Endothelial cell of umbilical vein (primary cell): ENCODE results near the gene RIMS4.

Experiments used
- EZH2 ChIP-seq: IDR thresholded peaks from 2 replicates; pipeline ENCODE4 v1.6.1; 2012; ENCODE audit warnings: borderline replicate concordance, low read depth, mild to moderate bottlenecking, moderate library complexity, low read length, inconsistent platforms; ENCODE audit not compliant: severe bottlenecking
- POLR2AphosphoS5 ChIP-seq: IDR thresholded peaks from 2 replicates; pipeline ENCODE4 v1.6.1; 2012; ENCODE audit warnings: low read depth, mild to moderate bottlenecking, control low read depth, low read length, moderate library complexity; ENCODE audit not compliant: insufficient read depth
- TF ChIP-seq, protein P1 (sequence below), 2 donors: IDR thresholded peaks; 1 replicate in 1 of 2; 2 replicates in 1 of 2; pipeline ENCODE4 v1.5.1; 2011; ENCODE audit warnings: low read length in 2 of 2, mild to moderate bottlenecking in 2 of 2, moderate library complexity in 2 of 2, control low read depth in 1 of 2, inconsistent platforms in 1 of 2, low read depth in 1 of 2; ENCODE audit not compliant: insufficient read depth in 1 of 2; ENCODE audit errors: extremely low read depth in 1 of 2

DNA sequence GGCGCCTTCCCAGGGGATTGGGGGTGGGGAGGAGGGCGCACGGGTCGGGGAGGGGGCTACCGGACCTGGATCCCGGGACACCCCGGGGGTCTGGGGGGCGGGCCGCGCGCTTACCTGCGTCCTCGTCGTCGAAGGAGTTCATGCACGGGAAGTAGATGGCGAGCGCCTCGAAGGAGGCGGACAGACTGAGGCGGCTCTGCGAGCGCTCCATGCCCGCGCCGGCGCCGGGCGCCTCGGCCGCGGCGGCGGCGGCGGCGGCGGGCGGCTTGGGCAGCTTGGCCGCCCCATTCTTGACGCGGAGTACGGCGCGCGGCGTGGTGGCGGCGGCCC is 320 bp downstream of the RIMS4 start:
- TF ChIP-seq, protein P1, sequence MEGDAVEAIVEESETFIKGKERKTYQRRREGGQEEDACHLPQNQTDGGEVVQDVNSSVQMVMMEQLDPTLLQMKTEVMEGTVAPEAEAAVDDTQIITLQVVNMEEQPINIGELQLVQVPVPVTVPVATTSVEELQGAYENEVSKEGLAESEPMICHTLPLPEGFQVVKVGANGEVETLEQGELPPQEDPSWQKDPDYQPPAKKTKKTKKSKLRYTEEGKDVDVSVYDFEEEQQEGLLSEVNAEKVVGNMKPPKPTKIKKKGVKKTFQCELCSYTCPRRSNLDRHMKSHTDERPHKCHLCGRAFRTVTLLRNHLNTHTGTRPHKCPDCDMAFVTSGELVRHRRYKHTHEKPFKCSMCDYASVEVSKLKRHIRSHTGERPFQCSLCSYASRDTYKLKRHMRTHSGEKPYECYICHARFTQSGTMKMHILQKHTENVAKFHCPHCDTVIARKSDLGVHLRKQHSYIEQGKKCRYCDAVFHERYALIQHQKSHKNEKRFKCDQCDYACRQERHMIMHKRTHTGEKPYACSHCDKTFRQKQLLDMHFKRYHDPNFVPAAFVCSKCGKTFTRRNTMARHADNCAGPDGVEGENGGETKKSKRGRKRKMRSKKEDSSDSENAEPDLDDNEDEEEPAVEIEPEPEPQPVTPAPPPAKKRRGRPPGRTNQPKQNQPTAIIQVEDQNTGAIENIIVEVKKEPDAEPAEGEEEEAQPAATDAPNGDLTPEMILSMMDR (IDR thresholded peaks at IDR 0.05; ENCODE audit: extremely low read depth in 1 of 2, insufficient read depth in 1 of 2, low read depth in 1 of 2, low read length in 2 of 2), result no peak
- TF ChIP-seq POLR2AphosphoS5, result no peak
- peak; percentile 51 for TF ChIP-seq EZH2
